Panc1 (cell line): ENCODE measurements around the gene NOC2L. TPM values are rescaled to one million over a fixed set of nuclear protein-coding genes. Genes with fewer than 3 reads are reported as not detected.

Experiments
- ATAC-seq: fragments of 200-7000 bp; cut with Tn5 transposase; 2 replicates; pipeline ENCODE4 v1.9.1; 2020; ENCODE audit warnings: mild to moderate bottlenecking, moderate library complexity
- BruUV-seq: library from RNA; stranded (reverse); fragments of 400-500 nt; replicated peaks from 2 replicates; lab custom pipeline; 2021; lab: Mats Ljungman, UMichigan
- CTCF ChIA-PET: fragments of 300-600 bp; sonication (Branson Sonifier 250); formaldehyde crosslinking; loops from one replicate; lab custom pipeline; 2022; ENCODE audit warnings: antibody characterized with exemption; lab: Charles Lee
- POLR2A ChIA-PET: fragments of 300-600 bp; sonication (Branson Sonifier 250); formaldehyde crosslinking; loops from one replicate; lab custom pipeline; 2022; ENCODE audit warnings: antibody characterized with exemption; lab: Charles Lee
- DNase-seq: peaks from one replicate; pipeline ENCODE4 v3.0.0-alpha.2; 2010; ENCODE audit warnings: low read depth, low spot score
- H3K27ac ChIP-seq: 2 replicates; pipeline ENCODE4 v1.5.1; 2011; ENCODE audit warnings: mild to moderate bottlenecking, low read length, inconsistent platforms
- H3K27me3 ChIP-seq: fragments of 200-500 bp; sonication (Bioruptor generic); 2 replicates; pipeline ENCODE4 v1.6.0; 2014; ENCODE audit warnings: low read length, inconsistent platforms; ENCODE audit not compliant: control insufficient read depth, insufficient read depth
- H3K36me3 ChIP-seq: fragments of 200-500 bp; sonication (Bioruptor generic); 2 replicates; pipeline ENCODE4 v1.5.1; 2014; ENCODE audit warnings: inconsistent platforms, mild to moderate bottlenecking, low read length, moderate library complexity; ENCODE audit not compliant: control insufficient read depth, insufficient read depth
- H3K4me1 ChIP-seq: 2 replicates; pipeline ENCODE4 v1.5.1; 2011; ENCODE audit warnings: inconsistent platforms, mild to moderate bottlenecking, low read length, moderate library complexity; ENCODE audit not compliant: control insufficient read depth, insufficient read depth
- H3K4me3 ChIP-seq, 2 experiments: 2 replicates each; pipeline ENCODE4 v1.5.1; 2011 to 2012; ENCODE audit warnings: low read depth in 2 of 2, low read length in 2 of 2, mild to moderate bottlenecking in 2 of 2, inconsistent platforms in 1 of 2, moderate library complexity in 1 of 2
- H3K9me3 ChIP-seq: fragments of 200-500 bp; sonication (Bioruptor generic); 2 replicates; pipeline ENCODE4 v1.5.1; 2014; ENCODE audit warnings: low read depth, mild to moderate bottlenecking, inconsistent platforms, low read length, moderate library complexity; ENCODE audit not compliant: control insufficient read depth, insufficient read depth
- CTCF ChIP-seq: fragments of 450-650 bp; IDR thresholded peaks from 2 replicates; pipeline ENCODE4 v1.5.1; 2017; ENCODE audit warnings: mild to moderate bottlenecking
- POLR2AphosphoS5 ChIP-seq: IDR thresholded peaks from 2 replicates; pipeline ENCODE4 v1.6.1; 2012; ENCODE audit warnings: mild to moderate bottlenecking, low read depth, low read length, moderate library complexity
- SIN3A ChIP-seq: IDR thresholded peaks from 2 replicates; pipeline ENCODE4 v1.6.1; 2012; ENCODE audit warnings: low read depth, mild to moderate bottlenecking, low read length, moderate library complexity, borderline replicate concordance; ENCODE audit not compliant: insufficient read depth
- TCF7L2 ChIP-seq: IDR thresholded peaks from 2 replicates; pipeline ENCODE4 v1.6.1; 2011; ENCODE audit warnings: mild to moderate bottlenecking, low read depth, low read length, inconsistent platforms
- in situ Hi-C: cut with HindIII; loops from 2 replicates; pipeline ENCODE4 v1.10.0; 2016; ENCODE audit warnings: low sequenced_read_pairs, low pct_unique_long_range_greater_than_20kb
- intact Hi-C: fragments of 100-400 bp; cut with micrococcal nuclease; formaldehyde crosslinking; loops from one replicate; pipeline ENCODE4 v1.10.0; 2022; ENCODE audit not compliant: unreplicated experiment
- total RNA-seq: library from RNA; stranded (reverse); gene quantifications from one replicate; pipeline ENCODE4 v1.2.1, GENCODE V29; 2021; ENCODE audit not compliant: unreplicated experiment
- TF ChIP-seq, protein P1 (sequence below), 2 experiments: IDR thresholded peaks; 2 replicates each; pipeline ENCODE4 v1.6.1; 2011 to 2012; ENCODE audit warnings: low read depth in 2 of 2, control low read depth in 1 of 2, low read length in 1 of 2, mild to moderate bottlenecking in 1 of 2, moderate library complexity in 1 of 2; ENCODE audit not compliant: insufficient read depth in 1 of 2

The NOC2L gene
- total RNA-seq, 1 experiment from 2014 or later = 193 TPM

DNA sequence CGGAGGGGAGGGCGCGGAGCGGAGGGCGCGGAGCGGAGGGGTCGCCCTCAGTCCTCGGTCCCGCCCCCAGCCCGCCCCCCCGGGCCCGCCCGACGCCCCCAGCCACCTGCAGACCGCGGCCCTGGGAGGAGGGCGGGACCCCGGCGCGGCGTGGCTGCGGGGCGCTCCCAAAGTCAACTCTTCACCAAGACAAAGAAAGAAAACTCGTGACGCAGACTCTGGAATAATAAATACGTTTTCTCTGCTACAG, 39.6 kb upstream of the NOC2L start:
- TF ChIP-seq CTCF (no peak), POLR2AphosphoS5 (no peak), TCF7L2 (no peak), SIN3A (no peak)
- TF ChIP-seq, protein P1, sequence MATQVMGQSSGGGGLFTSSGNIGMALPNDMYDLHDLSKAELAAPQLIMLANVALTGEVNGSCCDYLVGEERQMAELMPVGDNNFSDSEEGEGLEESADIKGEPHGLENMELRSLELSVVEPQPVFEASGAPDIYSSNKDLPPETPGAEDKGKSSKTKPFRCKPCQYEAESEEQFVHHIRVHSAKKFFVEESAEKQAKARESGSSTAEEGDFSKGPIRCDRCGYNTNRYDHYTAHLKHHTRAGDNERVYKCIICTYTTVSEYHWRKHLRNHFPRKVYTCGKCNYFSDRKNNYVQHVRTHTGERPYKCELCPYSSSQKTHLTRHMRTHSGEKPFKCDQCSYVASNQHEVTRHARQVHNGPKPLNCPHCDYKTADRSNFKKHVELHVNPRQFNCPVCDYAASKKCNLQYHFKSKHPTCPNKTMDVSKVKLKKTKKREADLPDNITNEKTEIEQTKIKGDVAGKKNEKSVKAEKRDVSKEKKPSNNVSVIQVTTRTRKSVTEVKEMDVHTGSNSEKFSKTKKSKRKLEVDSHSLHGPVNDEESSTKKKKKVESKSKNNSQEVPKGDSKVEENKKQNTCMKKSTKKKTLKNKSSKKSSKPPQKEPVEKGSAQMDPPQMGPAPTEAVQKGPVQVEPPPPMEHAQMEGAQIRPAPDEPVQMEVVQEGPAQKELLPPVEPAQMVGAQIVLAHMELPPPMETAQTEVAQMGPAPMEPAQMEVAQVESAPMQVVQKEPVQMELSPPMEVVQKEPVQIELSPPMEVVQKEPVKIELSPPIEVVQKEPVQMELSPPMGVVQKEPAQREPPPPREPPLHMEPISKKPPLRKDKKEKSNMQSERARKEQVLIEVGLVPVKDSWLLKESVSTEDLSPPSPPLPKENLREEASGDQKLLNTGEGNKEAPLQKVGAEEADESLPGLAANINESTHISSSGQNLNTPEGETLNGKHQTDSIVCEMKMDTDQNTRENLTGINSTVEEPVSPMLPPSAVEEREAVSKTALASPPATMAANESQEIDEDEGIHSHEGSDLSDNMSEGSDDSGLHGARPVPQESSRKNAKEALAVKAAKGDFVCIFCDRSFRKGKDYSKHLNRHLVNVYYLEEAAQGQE (IDR thresholded peaks at IDR 0.05; ENCODE audit: insufficient read depth in 1 of 2, low read depth in 2 of 2, low read length in 1 of 2) = no peak
- ATAC-seq = no peak; the same call in 1 of the 2 replicates
- Histone ChIP-seq H3K36me3 (no peaks in the 10 kb centered on the region; the same call in 1 of the 2 replicates), H3K9me3 (no peaks in the 10 kb centered on the region), H3K4me3 (peak overlapping the region; percentile 56 to 69), H3K27ac (no peak overlapping the region; the same call in 1 of the 2 replicates), H3K27me3 (no peaks in the 10 kb centered on the region), H3K4me1 (peaks cover 17% of the 10 kb centered on the region)
- intact Hi-C loops = no loop called here
- BruUV-seq = no TSS peak
- in situ Hi-C loops = no loop called here
- ChIA-PET POLR2A (no interaction called here), CTCF (no interaction called here)
- no peak for DNase-seq

- POLR2A ChIA-PET = interaction anchor here (0.7 kb wide), 1 partner anchor 12 kb away, joined by 3 read pairs; no protein-coding TSS in a partner anchor
- no TSS peak for BruUV-seq
Measured at GRCh38 chr1:997993-998744, 39.1 kb upstream of the NOC2L start.

More at GRCh38 chr1:997993-998744, 39.1 kb upstream of the NOC2L start:
- intact Hi-C loops = no loop called here
- Histone ChIP-seq H3K4me3 (peak overlapping the region; percentile 56 to 69), H3K9me3 (no peaks in the 10 kb centered on the region), H3K4me1 (peaks cover 16% of the 10 kb centered on the region), H3K27ac (peak overlapping the region; percentile 59), H3K36me3 (no peaks in the 10 kb centered on the region; the same call in 1 of the 2 replicates), H3K27me3 (no peaks in the 10 kb centered on the region)
- TF ChIP-seq, protein P1 (IDR thresholded peaks at IDR 0.05; ENCODE audit: insufficient read depth in 1 of 2, low read depth in 2 of 2, low read length in 1 of 2) = no peak
- TF ChIP-seq SIN3A (no peak), POLR2AphosphoS5 (peak; percentile 9; the same call in 1 of the 2 replicates)
- DNase-seq (no peak), ATAC-seq (no peak; the same call in 1 of the 2 replicates)
- CTCF ChIA-PET = interaction anchor here (1.4 kb wide), 1 partner anchor 14 kb away, joined by 4 read pairs; no protein-coding TSS in a partner anchor
- in situ Hi-C loops = no loop called here
